ENCODE results near the gene GRIK2. TPM values are rescaled to one million over a fixed set of nuclear protein-coding genes. Genes with fewer than 3 reads are reported as not detected.

Gene GRIK2
- total RNA-seq, 1 experiment from 2014 or later: 0.70 TPM

GRCh38 chr6:101686653-101687052, 293.1 kb downstream of the GRIK2 start:
- no peak for DNase-seq
- Histone ChIP-seq H2BK20ac (ENCODE audit: low read depth, low read length, poor library complexity, severe bottlenecking) (no peak overlapping the region), H3K4me1 (ENCODE audit: insufficient read depth, low read length) (no peaks in the 10 kb centered on the region), H2AK5ac (ENCODE audit: insufficient read length, low read length) (no peak overlapping the region), H3K18ac (ENCODE audit: insufficient read length, low read depth, low read length) (no peak overlapping the region), H2BK15ac (ENCODE audit: low read depth, low read length) (no peak overlapping the region), H3K9ac (ENCODE audit: extremely low read depth, insufficient read length, low read length) (no peak overlapping the region), H4K20me1 (ENCODE audit: control insufficient read depth, insufficient read depth, insufficient read length) (no peaks in the 10 kb centered on the region), H3K79me2 (ENCODE audit: insufficient read depth, low read length) (no peaks in the 10 kb centered on the region), H3K27me3 (ENCODE audit: insufficient read depth, low read length) (no peaks in the 10 kb centered on the region; the same call in 1 of the 2 replicates), H3K14ac (ENCODE audit: insufficient read depth, low read length) (no peak overlapping the region), H3T11ph (ENCODE audit: low read length) (no peak overlapping the region), H2BK12ac (ENCODE audit: insufficient read length, low read depth, low read length) (no peak overlapping the region), H3K56ac (ENCODE audit: insufficient read length, low read depth, low read length) (no peak overlapping the region), H2BK5ac (ENCODE audit: insufficient read length, low read length) (no peak overlapping the region), H2AFZ (ENCODE audit: low read length) (no peak overlapping the region), H4K91ac (ENCODE audit: insufficient read length, low read depth, low read length) (no peak overlapping the region), H3K4me2 (ENCODE audit: insufficient read depth, insufficient read length, low read length) (no peak overlapping the region), H3K23ac (ENCODE audit: insufficient read length, low read depth, low read length) (no peak overlapping the region), H3K23me2 (ENCODE audit: insufficient read length, low read depth, low read length, poor library complexity, severe bottlenecking) (no peaks in the 10 kb centered on the region), H4K5ac (ENCODE audit: insufficient read length, low read depth, low read length) (no peak overlapping the region), H3K4ac (ENCODE audit: low read depth, low read length) (no peak overlapping the region), H2BK120ac (ENCODE audit: low read depth, low read length, poor library complexity, severe bottlenecking) (no peak overlapping the region), H3K9me3 (ENCODE audit: control insufficient read depth, low read depth, low read length) (no peaks in the 10 kb centered on the region), H3K27ac (ENCODE audit: insufficient read length, low read depth, low read length) (no peak overlapping the region), H4K8ac (replicated peaks; ENCODE audit: insufficient read length, low read depth, low read length) (no peak overlapping the region), H3K79me1 (ENCODE audit: insufficient read depth, low read depth, low read length, poor library complexity, severe bottlenecking) (no peaks in the 10 kb centered on the region)
- H3K9me3 Mint-ChIP-seq: no peaks in the 10 kb centered on the region
- peaks cover 0 to 12% of the 10 kb centered on the region in 2 experiments; a peak in 2 of 4 replicates for H3K4me1 Mint-ChIP-seq
- H3K4me3 Mint-ChIP-seq: no peak overlapping the region
- no peak overlapping the region for H3K27ac Mint-ChIP-seq
- peaks cover 0 to 8% (median 0%) of the 10 kb centered on the region in 3 experiments; a peak in 2 of 7 replicates for H3K36me3 Mint-ChIP-seq (ENCODE audit: insufficient read depth in 1 of 3, low read depth in 3 of 3)
- TF ChIP-seq, protein P1, sequence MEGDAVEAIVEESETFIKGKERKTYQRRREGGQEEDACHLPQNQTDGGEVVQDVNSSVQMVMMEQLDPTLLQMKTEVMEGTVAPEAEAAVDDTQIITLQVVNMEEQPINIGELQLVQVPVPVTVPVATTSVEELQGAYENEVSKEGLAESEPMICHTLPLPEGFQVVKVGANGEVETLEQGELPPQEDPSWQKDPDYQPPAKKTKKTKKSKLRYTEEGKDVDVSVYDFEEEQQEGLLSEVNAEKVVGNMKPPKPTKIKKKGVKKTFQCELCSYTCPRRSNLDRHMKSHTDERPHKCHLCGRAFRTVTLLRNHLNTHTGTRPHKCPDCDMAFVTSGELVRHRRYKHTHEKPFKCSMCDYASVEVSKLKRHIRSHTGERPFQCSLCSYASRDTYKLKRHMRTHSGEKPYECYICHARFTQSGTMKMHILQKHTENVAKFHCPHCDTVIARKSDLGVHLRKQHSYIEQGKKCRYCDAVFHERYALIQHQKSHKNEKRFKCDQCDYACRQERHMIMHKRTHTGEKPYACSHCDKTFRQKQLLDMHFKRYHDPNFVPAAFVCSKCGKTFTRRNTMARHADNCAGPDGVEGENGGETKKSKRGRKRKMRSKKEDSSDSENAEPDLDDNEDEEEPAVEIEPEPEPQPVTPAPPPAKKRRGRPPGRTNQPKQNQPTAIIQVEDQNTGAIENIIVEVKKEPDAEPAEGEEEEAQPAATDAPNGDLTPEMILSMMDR (conservative IDR thresholded peaks at IDR 0.05): no peak
- no peaks in the 10 kb centered on the region for H3K27me3 Mint-ChIP-seq (ENCODE audit: low read depth)
- no CpG with 5 or more reads among the region's 3 CpGs for WGBS (ENCODE audit: extremely low coverage, insufficient read length, low lambda C conversion rate)

Measured in H9 (cell line).